K562 (cell line): ENCODE results near the gene CAMK2B. TPM values are rescaled to one million over a fixed set of nuclear protein-coding genes. Genes with fewer than 3 reads are reported as not detected.

Source experiments
- ATAC-seq: fragments of 200-7000 bp; cut with Tn5 transposase; 3 replicates; pipeline ENCODE4 v1.9.1; 2020; ENCODE audit warnings: moderate library complexity
- BruUV-seq: library from RNA; stranded (reverse); fragments of 400-500 nt; replicated peaks from 2 replicates; lab custom pipeline; 2021; lab: Mats Ljungman, UMichigan
- CTCF ChIA-PET: fragments of 300-600 bp; formaldehyde crosslinking; extraction: SDS; loops from one replicate; lab custom pipeline; 2021; ENCODE audit warnings: low intra/inter-chr PET ratio; lab: Yijun Ruan, JAX
- POLR2A ChIA-PET: fragments of 300-600, 350-650 bp; sonication (Branson Sonifier 250); formaldehyde crosslinking; extraction: SDS; loops from one replicate; lab custom pipeline; 2021; ENCODE audit warnings: antibody characterized with exemption, inconsistent platforms; lab: Yijun Ruan, JAX
- DNase-seq, 4 experiments: peaks; one replicate each; pipeline versions ENCODE4 v3.0.0 to v3.0.0-alpha.2; 2011 to 2018; ENCODE audit warnings: low spot score in 3 of 4, mixed read lengths in 3 of 4; ENCODE audit errors: extremely low read depth in 1 of 4
- FAIRE-seq: peaks from 2 replicates; lab custom pipeline; 2011; peaks lifted over from hg19 to GRCh38; lab: Jason Lieb, UNC
- H2AFZ ChIP-seq: 2 replicates; pipeline ENCODE4 v1.6.0; 2011; ENCODE audit warnings: low read depth, low read length, control low read depth, inconsistent platforms
- H3K27ac ChIP-seq: fragments of 200-600 bp; 3 replicates; pipeline ENCODE4 v1.8.0; 2011; ENCODE audit warnings: low read depth, mild to moderate bottlenecking, control low read depth, inconsistent platforms, low read length, moderate library complexity, mixed read lengths; ENCODE audit errors: extremely low read depth
- H3K27me3 ChIP-seq, 2 experiments: fragments of 300-600 bp in 1 of 2; 2 replicates in 1 of 2; 3 replicates in 1 of 2; pipeline versions ENCODE4 v1.6.0 to v1.8.0; 2011; ENCODE audit warnings: inconsistent platforms in 2 of 2, low read length in 2 of 2, mild to moderate bottlenecking in 1 of 2, mixed read lengths in 1 of 2, moderate library complexity in 1 of 2; ENCODE audit not compliant: control insufficient read depth in 2 of 2, insufficient read depth in 2 of 2
- H3K36me3 ChIP-seq: fragments of 300-600 bp; 3 replicates; pipeline ENCODE4 v1.8.0; 2011; ENCODE audit warnings: mild to moderate bottlenecking, low read length, inconsistent platforms; ENCODE audit not compliant: control insufficient read depth, insufficient read depth
- H3K4me1 ChIP-seq, 2 experiments: fragments of 200-600 bp in 1 of 2; replicated peaks in 1 of 2; 2 replicates in 1 of 2; 3 replicates in 1 of 2; pipeline versions ENCODE4 v1.5.1 to v1.8.0; 2011; ENCODE audit warnings: inconsistent platforms in 2 of 2, low read length in 2 of 2, mild to moderate bottlenecking in 1 of 2, mixed read lengths in 1 of 2, moderate library complexity in 1 of 2; ENCODE audit not compliant: control insufficient read depth in 2 of 2, insufficient read depth in 2 of 2
- H3K4me2 ChIP-seq: 2 replicates; pipeline ENCODE4 v1.6.1; 2011; ENCODE audit warnings: low read length, control low read depth, inconsistent platforms, mixed read lengths; ENCODE audit not compliant: insufficient read depth
- H3K4me3 ChIP-seq: fragments of 200-600 bp; sonication (generic), shearing (Covaris generic); 2 replicates; pipeline ENCODE4 v1.5.1; 2016; ENCODE audit warnings: control low read depth, inconsistent platforms
- H3K79me2 ChIP-seq: fragments of 200-600 bp; 3 replicates; pipeline ENCODE4 v1.8.0; 2011; ENCODE audit warnings: low read length, inconsistent platforms; ENCODE audit not compliant: control insufficient read depth, insufficient read depth
- H3K9ac ChIP-seq, 2 experiments: 2 replicates each; pipeline versions ENCODE4 v1.6.0 to v1.6.1; 2011; ENCODE audit warnings: low read depth in 2 of 2, low read length in 2 of 2, control low read depth in 1 of 2, inconsistent platforms in 1 of 2, mild to moderate bottlenecking in 1 of 2, mixed read lengths in 1 of 2; ENCODE audit not compliant: insufficient read depth in 1 of 2
- H3K9me1 ChIP-seq: one replicate; pipeline ENCODE4 v1.6.0; 2011; ENCODE audit warnings: inconsistent platforms, mild to moderate bottlenecking, low read length, moderate library complexity; ENCODE audit not compliant: control insufficient read depth, insufficient read depth
- H3K9me3 ChIP-seq: replicated peaks from 2 replicates; pipeline ENCODE4 v1.5.1; 2011; ENCODE audit warnings: low read depth, low read length, inconsistent platforms; ENCODE audit not compliant: control insufficient read depth, insufficient read depth
- H4K20me1 ChIP-seq: replicated peaks from 2 replicates; pipeline ENCODE4 v1.6.1; 2011; ENCODE audit warnings: low read length, inconsistent platforms, mixed read lengths; ENCODE audit not compliant: control insufficient read depth, insufficient read depth
- ARHGAP35 ChIP-seq: fragments of 450-650 bp; IDR thresholded peaks from 2 replicates; pipeline ENCODE4 v1.6.1; 2018; ENCODE audit not compliant: partially characterized antibody
- BCOR ChIP-seq: fragments of 450-650 bp; IDR thresholded peaks from 2 replicates; pipeline ENCODE4 v1.6.1; 2016
- HDAC3 ChIP-seq: fragments of 450-650 bp; IDR thresholded peaks from 2 replicates; pipeline ENCODE4 v1.6.1; 2018; ENCODE audit warnings: borderline replicate concordance, mild to moderate bottlenecking, moderate library complexity; ENCODE audit not compliant: partially characterized antibody
- OTX1 ChIP-seq: fragments of 450-650 bp; formaldehyde crosslinking; IDR thresholded peaks from 2 replicates; pipeline ENCODE4 v1.4.0; 2022; ENCODE audit warnings: mild to moderate bottlenecking
- WGBS: fragments of 100-300 bp; shearing (Covaris generic); methylation state at CpG from one replicate; pipeline ENCODE4 v1.1.6; 2016; ENCODE audit warnings: low coverage, mixed read lengths; ENCODE audit not compliant: insufficient coverage; ENCODE audit errors: missing lambda C conversion rate; 5-methylcytosine and 5-hydroxymethylcytosine counted together
- in situ Hi-C: fragments of 300-500 bp; cut with MboI; formaldehyde crosslinking; loops from 4 replicates; pipeline ENCODE4 v1.15.0; 2018; ENCODE audit warnings: inconsistent platforms, mixed read lengths
- intact Hi-C: fragments of 100-400 bp; cut with micrococcal nuclease; formaldehyde crosslinking; loops from 2 replicates; pipeline ENCODE4 v1.14.2; 2022
- polyA plus RNA-seq, 8 experiments: library from polyadenylated mRNA; depleted of rRNA in 4 of 8; stranded (reverse) in 5 of 8; unstranded in 3 of 8; fragments of >200 nt; fragmentation: Nextera tagmentation in 2 of 8; fragmentation: Illumina TruSeq in 1 of 8; extraction: Ambion mirVana in 2 of 8; extraction: Trizol in 1 of 8; gene quantifications; 2 replicates each; pipeline versions ENCODE4 v1.2.1 to v1.2.3, GENCODE V29; 2011 to 2014; ENCODE audit warnings: inconsistent platforms in 1 of 8, missing spikeins in 1 of 8
- total RNA-seq, 7 experiments: library from RNA; depleted of rRNA in 6 of 7; stranded (reverse); fragments of >200 nt in 6 of 7; fragmentation: Illumina TruSeq in 2 of 7; extraction: Trizol in 2 of 7; gene quantifications; 2 replicates each; pipeline versions ENCODE4 v1.2.1 to v1.2.3, GENCODE V29; 2011 to 2021; ENCODE audit warnings: low replicate concordance in 1 of 7
- TF ChIP-seq, protein P1 (sequence below): sonication (generic); formaldehyde crosslinking; IDR thresholded peaks from 2 replicates; pipeline ENCODE4 v1.8.0; 2022; ENCODE audit warnings: missing genetic modification reagents, mild to moderate bottlenecking, borderline replicate concordance
- TF ChIP-seq, protein P2 (sequence below): fragments of 450-650 bp; IDR thresholded peaks from 2 replicates; pipeline ENCODE4 v1.7.0; 2016; ENCODE audit warnings: borderline replicate concordance
- TF ChIP-seq, protein P3 (sequence below): fragments of 200-400 bp; formaldehyde crosslinking; IDR thresholded peaks from 2 replicates; pipeline ENCODE4 v1.6.1; 2017; ENCODE audit warnings: mild to moderate bottlenecking, low read depth, low read length, moderate library complexity

CAMK2B gene
- total and polyA plus RNA-seq, 9 of the 15 experiments (the other 6 are each of a cell fraction or from before 2014, with no cell fraction given): 0.04 to 0.09 (median 0.05) TPM; not detected in 4

DNA sequence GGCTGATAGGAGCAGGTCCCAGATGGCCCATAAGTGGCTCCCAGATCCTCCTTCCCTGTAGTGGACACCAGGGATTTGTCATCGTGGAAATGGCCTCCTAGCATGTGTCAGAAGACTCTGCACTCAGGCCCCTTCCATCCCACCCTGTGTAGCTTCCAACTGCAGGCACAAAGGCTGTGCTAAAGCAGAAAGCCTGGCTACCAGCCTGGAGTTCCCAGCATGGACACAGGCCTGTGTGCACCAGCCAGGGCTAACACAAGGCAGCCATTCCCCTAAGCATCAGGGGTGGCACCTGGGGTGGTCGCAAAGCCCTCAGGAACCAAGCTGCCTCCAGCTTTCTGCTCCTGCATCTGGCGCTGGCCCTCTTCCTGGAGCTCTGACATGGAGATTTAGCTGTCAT is 4.5 kb upstream of the CAMK2B start:
- Histone ChIP-seq H2AFZ (no peak overlapping the region), H3K79me2 (no peaks in the 10 kb centered on the region), H3K9ac (peak overlapping the region in 1 of 2 experiments; percentile 48; a peak in 1 of 4 replicates), H4K20me1 (no peaks in the 10 kb centered on the region), H3K27me3 (peaks cover 4 to 24% of the 10 kb centered on the region in 2 experiments; a peak in 4 of 5 replicates), H3K9me1 (no peaks in the 10 kb centered on the region), H3K4me1 (peaks cover 0 to 3% of the 10 kb centered on the region in 2 experiments; a peak in 2 of 5 replicates), H3K36me3 (no peaks in the 10 kb centered on the region), H3K4me3 (no peak overlapping the region), H3K4me2 (no peak overlapping the region), H3K9me3 (no peaks in the 10 kb centered on the region), H3K27ac (no peak overlapping the region)
- no peak for FAIRE-seq
- no TSS peak for BruUV-seq
- in situ Hi-C loops: no loop called here
- ATAC-seq: no peak
- ChIA-PET CTCF (no interaction called here), POLR2A (interaction anchor here (0.9 to 1.3 kb wide), 2 partner anchors 10 to 12 kb away, joined by 3 to 4 read pairs; no protein-coding TSS in a partner anchor)
- no peak for DNase-seq
- TF ChIP-seq, protein P1, sequence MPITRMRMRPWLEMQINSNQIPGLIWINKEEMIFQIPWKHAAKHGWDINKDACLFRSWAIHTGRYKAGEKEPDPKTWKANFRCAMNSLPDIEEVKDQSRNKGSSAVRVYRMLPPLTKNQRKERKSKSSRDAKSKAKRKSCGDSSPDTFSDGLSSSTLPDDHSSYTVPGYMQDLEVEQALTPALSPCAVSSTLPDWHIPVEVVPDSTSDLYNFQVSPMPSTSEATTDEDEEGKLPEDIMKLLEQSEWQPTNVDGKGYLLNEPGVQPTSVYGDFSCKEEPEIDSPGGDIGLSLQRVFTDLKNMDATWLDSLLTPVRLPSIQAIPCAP (CRISPR knock-in tag): no peak
- no peak for TF ChIP-seq OTX1 (CRISPR knock-in tag)
- TF ChIP-seq BCOR: no peak
- TF ChIP-seq, protein P2, sequence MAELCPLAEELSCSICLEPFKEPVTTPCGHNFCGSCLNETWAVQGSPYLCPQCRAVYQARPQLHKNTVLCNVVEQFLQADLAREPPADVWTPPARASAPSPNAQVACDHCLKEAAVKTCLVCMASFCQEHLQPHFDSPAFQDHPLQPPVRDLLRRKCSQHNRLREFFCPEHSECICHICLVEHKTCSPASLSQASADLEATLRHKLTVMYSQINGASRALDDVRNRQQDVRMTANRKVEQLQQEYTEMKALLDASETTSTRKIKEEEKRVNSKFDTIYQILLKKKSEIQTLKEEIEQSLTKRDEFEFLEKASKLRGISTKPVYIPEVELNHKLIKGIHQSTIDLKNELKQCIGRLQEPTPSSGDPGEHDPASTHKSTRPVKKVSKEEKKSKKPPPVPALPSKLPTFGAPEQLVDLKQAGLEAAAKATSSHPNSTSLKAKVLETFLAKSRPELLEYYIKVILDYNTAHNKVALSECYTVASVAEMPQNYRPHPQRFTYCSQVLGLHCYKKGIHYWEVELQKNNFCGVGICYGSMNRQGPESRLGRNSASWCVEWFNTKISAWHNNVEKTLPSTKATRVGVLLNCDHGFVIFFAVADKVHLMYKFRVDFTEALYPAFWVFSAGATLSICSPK: no peak
- no peak for TF ChIP-seq ARHGAP35
- TF ChIP-seq, protein P3, sequence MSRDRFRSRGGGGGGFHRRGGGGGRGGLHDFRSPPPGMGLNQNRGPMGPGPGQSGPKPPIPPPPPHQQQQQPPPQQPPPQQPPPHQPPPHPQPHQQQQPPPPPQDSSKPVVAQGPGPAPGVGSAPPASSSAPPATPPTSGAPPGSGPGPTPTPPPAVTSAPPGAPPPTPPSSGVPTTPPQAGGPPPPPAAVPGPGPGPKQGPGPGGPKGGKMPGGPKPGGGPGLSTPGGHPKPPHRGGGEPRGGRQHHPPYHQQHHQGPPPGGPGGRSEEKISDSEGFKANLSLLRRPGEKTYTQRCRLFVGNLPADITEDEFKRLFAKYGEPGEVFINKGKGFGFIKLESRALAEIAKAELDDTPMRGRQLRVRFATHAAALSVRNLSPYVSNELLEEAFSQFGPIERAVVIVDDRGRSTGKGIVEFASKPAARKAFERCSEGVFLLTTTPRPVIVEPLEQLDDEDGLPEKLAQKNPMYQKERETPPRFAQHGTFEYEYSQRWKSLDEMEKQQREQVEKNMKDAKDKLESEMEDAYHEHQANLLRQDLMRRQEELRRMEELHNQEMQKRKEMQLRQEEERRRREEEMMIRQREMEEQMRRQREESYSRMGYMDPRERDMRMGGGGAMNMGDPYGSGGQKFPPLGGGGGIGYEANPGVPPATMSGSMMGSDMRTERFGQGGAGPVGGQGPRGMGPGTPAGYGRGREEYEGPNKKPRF: no peak
- no peak for TF ChIP-seq HDAC3
- intact Hi-C loops: no loop called here
- WGBS: 0% methylated on average over 3 of the region's 3 CpGs
